Ovary (tissue), 9 donors: ENCODE measurements around the gene LTBP2. TPM values are rescaled to one million over a fixed set of nuclear protein-coding genes. Genes with fewer than 3 reads are reported as not detected.

Experiments
- DNase-seq, 5 donors: peaks; one replicate each; pipeline ENCODE4 v3.0.0-alpha.2; 2019 to 2020
- H3K27ac ChIP-seq, 2 donors: fragments of 200-600 bp; one replicate each; pipeline versions ENCODE4 v1.5.1 to v1.8.0; 2019 to 2022
- H3K27me3 ChIP-seq: fragments of 200-600 bp; one replicate; pipeline ENCODE4 v1.8.0; 2022
- H3K36me3 ChIP-seq: fragments of 200-600 bp; sonication (generic); one replicate; pipeline ENCODE4 v1.5.1; 2019
- H3K4me1 ChIP-seq: one replicate; pipeline ENCODE4 v1.8.1; 2013; ENCODE audit warnings: mild to moderate bottlenecking, moderate library complexity; ENCODE audit not compliant: insufficient read depth
- H3K4me3 ChIP-seq: fragments of 200-600 bp; sonication (generic); one replicate; pipeline ENCODE4 v1.5.1; 2017
- H3K9me3 ChIP-seq, 2 donors: fragments of 200-600 bp in 1 of 2; sonication (generic) in 1 of 2; one replicate each; pipeline versions ENCODE4 v1.5.1 to v1.8.1; 2013 to 2019; ENCODE audit warnings: mild to moderate bottlenecking in 1 of 2, moderate library complexity in 1 of 2
- EP300 ChIP-seq: sonication (generic); formaldehyde crosslinking; IDR thresholded peaks from one replicate; pipeline ENCODE4 v1.6.1; 2017; ENCODE audit warnings: antibody characterized with exemption
- POLR2A ChIP-seq: fragments of 450-650 bp; IDR thresholded peaks from one replicate; pipeline ENCODE4 v1.6.1; 2017; ENCODE audit warnings: antibody characterized with exemption, mild to moderate bottlenecking, moderate library complexity
- WGBS, 3 donors: extraction: QIAGEN DNeasy Blood & Tissue Kit in 1 of 3; methylation state at CpG; one replicate each; pipeline versions ENCODE4 v1.1.5 to v1.1.7; 2013 to 2017; 5-methylcytosine and 5-hydroxymethylcytosine counted together
- intact Hi-C, 4 donors: fragments of 100-400 bp; cut with DNase I; formaldehyde crosslinking; loops; one replicate each; pipeline versions ENCODE4 v1.11.0 to v1.15.1; 2022 to 2023
- polyA plus RNA-seq, 2 donors: library from polyadenylated mRNA; stranded (reverse); fragments of 200-250 nt in 1 of 2; fragments of 350-450 nt in 1 of 2; fragmentation: Illumina TruSeq in 1 of 2; extraction: RNeasy Lipid Tissue Mini Kit (QIAGEN cat#74804) in 1 of 2; gene quantifications; one replicate each; pipeline ENCODE4 v1.2.3, GENCODE V29; 2013 to 2014
- total RNA-seq, 7 donors: library from RNA; depleted of rRNA in 2 of 7; stranded (reverse); fragments of >200 nt in 2 of 7; fragmentation: NEBNext Ultra II Directional in 3 of 7; extraction: Animal tissue kit (Norgen Biotek cat#: 25700) in 3 of 7; gene quantifications; one replicate each; pipeline versions ENCODE4 v1.1.0 to v1.2.4, GENCODE V29; 2016 to 2023
- TF ChIP-seq, protein P1 (sequence below), 3 donors: fragments of 450-650 bp in 2 of 3; fragments of 200-600 bp in 1 of 3; IDR thresholded peaks; one replicate each; pipeline versions ENCODE4 v1.5.1 to v1.8.0; 2016 to 2022; ENCODE audit warnings: antibody characterized with exemption in 3 of 3, mild to moderate bottlenecking in 1 of 3
- donor health status: DM: no; HTN: no; CAD: no; lungs with moderate emphysema.
- donor health status: DM: no; HTN: no; CAD: no.
- donor health status: Bipolar disorder and iron deficiency.
- donor health status: DM: yes; HTN: yes; CAD: no.
- donor health status: DM: no; HTN: no; CAD: no.
- donor health status: DM: yes; HTN: yes; CAD: no.

LTBP2 gene
- total and polyA plus RNA-seq, 9 donors = 31.4 to 85.0 (median 60.0) TPM

DNA sequence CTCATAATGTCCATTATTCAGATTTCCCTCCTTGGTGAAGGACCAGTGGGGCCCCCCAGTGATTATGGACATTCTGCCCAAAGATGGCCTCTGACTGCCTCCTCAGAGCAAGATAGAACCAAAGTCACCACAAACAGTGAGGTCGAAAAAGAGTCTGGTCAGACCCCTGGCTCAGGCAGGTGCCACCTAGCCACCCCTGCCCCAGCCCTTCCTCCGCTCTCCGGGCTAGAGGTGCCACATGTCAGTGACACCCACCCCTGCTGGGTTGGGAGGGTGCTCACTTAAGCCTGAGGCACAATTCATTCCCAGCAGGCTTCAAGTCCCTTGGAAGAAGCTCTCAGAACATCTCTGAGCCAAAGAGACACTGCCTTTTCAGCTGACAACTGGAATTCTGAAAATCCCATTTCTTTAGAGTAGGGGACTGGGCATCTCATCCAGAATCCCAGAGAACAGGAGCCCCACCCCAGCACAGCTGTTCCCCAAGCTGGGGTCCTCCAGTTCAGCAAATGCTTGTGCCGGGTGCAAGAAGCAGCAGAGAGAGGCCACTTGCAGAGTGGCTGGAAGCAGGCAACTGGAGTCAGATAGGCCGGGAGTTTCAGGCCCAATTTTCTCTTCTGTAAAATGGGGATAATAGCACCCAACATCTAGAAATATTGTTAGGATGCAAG, 68.1 kb downstream of the LTBP2 start:
- no peak for TF ChIP-seq EP300
- TF ChIP-seq, protein P1, sequence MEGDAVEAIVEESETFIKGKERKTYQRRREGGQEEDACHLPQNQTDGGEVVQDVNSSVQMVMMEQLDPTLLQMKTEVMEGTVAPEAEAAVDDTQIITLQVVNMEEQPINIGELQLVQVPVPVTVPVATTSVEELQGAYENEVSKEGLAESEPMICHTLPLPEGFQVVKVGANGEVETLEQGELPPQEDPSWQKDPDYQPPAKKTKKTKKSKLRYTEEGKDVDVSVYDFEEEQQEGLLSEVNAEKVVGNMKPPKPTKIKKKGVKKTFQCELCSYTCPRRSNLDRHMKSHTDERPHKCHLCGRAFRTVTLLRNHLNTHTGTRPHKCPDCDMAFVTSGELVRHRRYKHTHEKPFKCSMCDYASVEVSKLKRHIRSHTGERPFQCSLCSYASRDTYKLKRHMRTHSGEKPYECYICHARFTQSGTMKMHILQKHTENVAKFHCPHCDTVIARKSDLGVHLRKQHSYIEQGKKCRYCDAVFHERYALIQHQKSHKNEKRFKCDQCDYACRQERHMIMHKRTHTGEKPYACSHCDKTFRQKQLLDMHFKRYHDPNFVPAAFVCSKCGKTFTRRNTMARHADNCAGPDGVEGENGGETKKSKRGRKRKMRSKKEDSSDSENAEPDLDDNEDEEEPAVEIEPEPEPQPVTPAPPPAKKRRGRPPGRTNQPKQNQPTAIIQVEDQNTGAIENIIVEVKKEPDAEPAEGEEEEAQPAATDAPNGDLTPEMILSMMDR (IDR thresholded peaks at IDR 0.05) = no peak
- DNase-seq = peak in 1 of 5 donors; percentile 19
- H3K4me1 ChIP-seq = no peaks in the 10 kb centered on the region
- no peaks in the 10 kb centered on the region for H3K27me3 ChIP-seq
- no peak overlapping the region for H3K4me3 ChIP-seq
- no peaks in the 10 kb centered on the region for H3K36me3 ChIP-seq
- intact Hi-C loops = no loop called here
- no peak overlapping the region for H3K27ac ChIP-seq
- WGBS, 3 donors = 94 to 95% (median 94%) methylated on average over 5 of the region's 5 CpGs
- H3K9me3 ChIP-seq = no peaks in the 10 kb centered on the region

DNA sequence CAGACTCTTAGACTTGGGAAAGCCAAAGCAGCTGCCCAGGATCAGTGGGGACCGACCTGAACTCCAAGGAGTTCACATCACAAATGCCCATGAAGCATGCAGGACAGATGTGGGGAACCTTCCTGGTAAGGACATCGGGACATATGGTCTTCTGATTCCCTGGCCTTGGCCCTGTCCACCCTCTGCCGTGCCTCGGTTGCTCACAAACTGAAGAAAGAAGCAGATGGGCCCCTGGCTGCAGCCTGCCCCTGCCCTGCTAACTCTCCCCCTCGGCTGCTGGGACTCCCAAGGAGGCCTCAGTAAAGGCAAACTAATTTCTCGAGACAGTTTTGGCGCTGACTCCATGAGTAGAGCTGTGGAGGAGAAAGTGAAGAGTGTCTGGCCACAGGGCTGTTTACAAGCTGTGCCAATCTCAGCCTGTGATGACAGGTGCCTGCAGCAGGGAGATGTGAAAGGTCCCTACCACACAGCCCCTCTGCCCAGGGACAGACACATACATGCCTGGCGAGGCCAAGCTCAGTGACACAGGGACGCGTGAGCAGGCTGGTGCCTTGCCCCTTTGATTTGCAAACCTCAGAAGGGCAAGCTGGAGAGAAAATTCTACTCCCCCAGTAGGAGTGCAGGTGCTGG, 69.9 kb downstream of the LTBP2 start:
- Histone ChIP-seq H3K9me3 (no peaks in the 10 kb centered on the region), H3K4me3 (no peak overlapping the region), H3K36me3 (no peaks in the 10 kb centered on the region), H3K27ac (no peak overlapping the region), H3K27me3 (no peaks in the 10 kb centered on the region), H3K4me1 (no peaks in the 10 kb centered on the region)
- peak in 1 of 5 donors; percentile 31 for DNase-seq
- TF ChIP-seq EP300 = no peak
- WGBS, 3 donors = 61 to 68% (median 66%) methylated on average over 10 of the region's 10 CpGs
- intact Hi-C loops = no loop called here

DNA sequence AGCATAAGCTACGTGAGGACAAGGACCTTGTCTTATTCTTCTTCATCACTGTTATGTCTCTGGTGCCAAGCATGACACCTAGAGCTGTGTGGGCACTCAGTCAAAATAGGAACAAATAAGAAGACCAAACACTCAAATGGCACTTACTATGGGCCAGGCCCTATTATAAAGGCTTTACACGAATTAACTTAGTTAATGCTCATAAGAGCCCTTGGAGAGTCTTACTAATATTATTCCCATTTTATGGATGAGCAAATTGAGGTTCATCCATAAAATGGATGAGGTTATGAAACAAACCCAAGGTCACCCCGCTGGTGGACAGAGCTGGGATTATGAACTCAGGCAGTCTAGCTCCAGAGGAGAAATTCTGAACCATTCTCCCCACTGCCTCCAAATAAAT, 70.8 kb downstream of the LTBP2 start:
- Histone ChIP-seq H3K9me3 (no peaks in the 10 kb centered on the region), H3K4me1 (no peaks in the 10 kb centered on the region), H3K27me3 (no peaks in the 10 kb centered on the region), H3K4me3 (no peak overlapping the region), H3K36me3 (no peaks in the 10 kb centered on the region), H3K27ac (no peak overlapping the region)
- intact Hi-C loops = no loop called here
- whole genome bisulfite sequencing, 3 donors = 89 to 94% (median 93%) methylated on average over 3 of the region's 3 CpGs
- TF ChIP-seq POLR2A (no peak), EP300 (no peak)
- TF ChIP-seq, protein P1 (IDR thresholded peaks at IDR 0.05) = no peak
- DNase-seq = no peak

DNA sequence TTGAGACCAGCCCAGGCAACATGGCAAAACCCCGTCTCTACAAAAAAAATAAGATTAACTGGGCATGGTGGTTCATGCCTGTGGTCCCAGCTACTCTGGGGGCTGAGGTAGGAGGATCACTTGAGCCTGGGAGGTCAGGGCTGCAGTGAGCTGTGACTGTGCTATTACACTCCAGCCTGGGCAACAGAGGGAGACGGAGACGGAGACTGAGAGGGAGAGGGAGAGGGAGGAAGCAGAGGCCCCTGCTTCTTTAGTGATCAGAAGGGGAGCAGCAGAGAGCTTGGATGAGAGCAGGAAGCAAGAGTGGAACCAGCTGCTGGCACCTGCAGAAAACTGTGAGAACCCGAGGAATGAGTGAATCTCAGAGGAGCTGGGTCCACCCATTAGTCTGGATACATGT, 72.5 kb downstream of the LTBP2 start:
- H3K4me1 ChIP-seq = no peaks in the 10 kb centered on the region
- H3K27me3 ChIP-seq = no peaks in the 10 kb centered on the region
- intact Hi-C loops = no loop called here
- no peak overlapping the region for H3K27ac ChIP-seq
- DNase-seq = peak in 1 of 5 donors; percentile 19
- H3K9me3 ChIP-seq = no peaks in the 10 kb centered on the region
- H3K4me3 ChIP-seq = no peak overlapping the region
- TF ChIP-seq, protein P1 (IDR thresholded peaks at IDR 0.05) = no peak
- TF ChIP-seq EP300 = no peak
- no peaks in the 10 kb centered on the region for H3K36me3 ChIP-seq
- 55 to 71% (median 61%) methylated on average over 4 of the region's 4 CpGs for WGBS, 3 donors
